ENCODE measurements around the gene LILRB2.

GRCh38 chr19:54233941-54234340 is 47.0 kb downstream of the LILRB2 start:
- TF ChIP-seq JUND (IDR thresholded peaks at IDR 0.05) = no peak
- no peak for TF ChIP-seq EGR1 (IDR thresholded peaks at IDR 0.05; ENCODE audit: low read depth)
- no peak for TF ChIP-seq POLR2A (IDR thresholded peaks at IDR 0.05; ENCODE audit: borderline replicate concordance, extremely low read depth, insufficient read depth, insufficient read length)
- TF ChIP-seq EZH2 (IDR thresholded peaks at IDR 0.05) = no peak
- no peak for TF ChIP-seq ZFX (IDR thresholded peaks at IDR 0.05)
- TF ChIP-seq, protein P1, sequence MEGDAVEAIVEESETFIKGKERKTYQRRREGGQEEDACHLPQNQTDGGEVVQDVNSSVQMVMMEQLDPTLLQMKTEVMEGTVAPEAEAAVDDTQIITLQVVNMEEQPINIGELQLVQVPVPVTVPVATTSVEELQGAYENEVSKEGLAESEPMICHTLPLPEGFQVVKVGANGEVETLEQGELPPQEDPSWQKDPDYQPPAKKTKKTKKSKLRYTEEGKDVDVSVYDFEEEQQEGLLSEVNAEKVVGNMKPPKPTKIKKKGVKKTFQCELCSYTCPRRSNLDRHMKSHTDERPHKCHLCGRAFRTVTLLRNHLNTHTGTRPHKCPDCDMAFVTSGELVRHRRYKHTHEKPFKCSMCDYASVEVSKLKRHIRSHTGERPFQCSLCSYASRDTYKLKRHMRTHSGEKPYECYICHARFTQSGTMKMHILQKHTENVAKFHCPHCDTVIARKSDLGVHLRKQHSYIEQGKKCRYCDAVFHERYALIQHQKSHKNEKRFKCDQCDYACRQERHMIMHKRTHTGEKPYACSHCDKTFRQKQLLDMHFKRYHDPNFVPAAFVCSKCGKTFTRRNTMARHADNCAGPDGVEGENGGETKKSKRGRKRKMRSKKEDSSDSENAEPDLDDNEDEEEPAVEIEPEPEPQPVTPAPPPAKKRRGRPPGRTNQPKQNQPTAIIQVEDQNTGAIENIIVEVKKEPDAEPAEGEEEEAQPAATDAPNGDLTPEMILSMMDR (IDR thresholded peaks at IDR 0.05 in 2 of 3, conservative IDR thresholded peaks at IDR 0.05 in 1 of 3; ENCODE audit: borderline replicate concordance in 1 of 3, insufficient read depth in 1 of 3, low read depth in 2 of 3, low read length in 2 of 3) = no peak

Measured in HCT116 (cell line).